ENCODE measurements around the gene ASCL5. TPM values are rescaled to one million over a fixed set of nuclear protein-coding genes. Genes with fewer than 3 reads are reported as not detected.

Gene ASCL5
- total and polyA plus RNA-seq, 9 of the 15 experiments (the other 6 are each of a cell fraction or from before 2014, with no cell fraction given): 0.09 TPM; not detected in 8

GRCh38 chr1:201131398-201131797 lies 4.4 kb upstream of the ASCL5 start (continued):
- TF ChIP-seq CC2D1A (IDR thresholded peaks at IDR 0.05) (no peak), MTA3 (IDR thresholded peaks at IDR 0.05; ENCODE audit: borderline replicate concordance) (no peak), LCOR (CRISPR knock-in tag; IDR thresholded peaks at IDR 0.05) (no peak), NCOR1 (IDR thresholded peaks at IDR 0.05) (no peak), SMAD2 (IDR thresholded peaks at IDR 0.05; ENCODE audit: low read depth, low read length) (no peak), ZNF318 (IDR thresholded peaks at IDR 0.05; ENCODE audit: borderline replicate concordance in 1 of 2, low read depth in 1 of 2) (no peak), CXXC5 (CRISPR knock-in tag; IDR thresholded peaks at IDR 0.05) (no peak)

Measured in K562 (cell line).